ENCODE results near the gene SKP2. TPM values are rescaled to one million over a fixed set of nuclear protein-coding genes. Genes with fewer than 3 reads are reported as not detected.

The SKP2 gene
- polyA plus RNA-seq, 2 of the 4 experiments (the other 2 are of a cell fraction): 11.4 to 13.7 TPM

- 78% methylated on average over 3 of the region's 3 CpGs for WGBS (ENCODE audit: missing lambda C conversion rate)
These were observed 15.9 kb upstream of the SKP2 start for GRCh38 chr5:36135988-36136387.

GRCh38 chr5:36136581-36136980 is 15.3 kb upstream of the SKP2 start:
- Histone ChIP-seq H3K9me3 (no peaks in the 10 kb centered on the region), H3K27ac (no peak overlapping the region), H3K4me1 (no peaks in the 10 kb centered on the region), H3K4me3 (no peak overlapping the region), H3K4me2 (no peak overlapping the region)
- CTCF ChIA-PET: no interaction called here
- FAIRE-seq: no peak
- TF ChIP-seq MAFK (IDR thresholded peaks at IDR 0.05; ENCODE audit: partially characterized antibody) (peak; percentile 42), HES2 (IDR thresholded peaks at IDR 0.05) (no peak)
- DNase-seq (ENCODE audit: low read depth in 1 of 2, low spot score in 1 of 2): no peak
- no peak for ATAC-seq
- POLR2A ChIA-PET: no interaction called here

More at GRCh38 chr5:36135988-36136387, 15.9 kb upstream of the SKP2 start:
- TF ChIP-seq EHMT2 (IDR thresholded peaks at IDR 0.05; ENCODE audit: low read depth): no peak
- TF ChIP-seq CBX8 (IDR thresholded peaks at IDR 0.05): no peak
- no peak for TF ChIP-seq HOXB5 (CRISPR knock-in tag; IDR thresholded peaks at IDR 0.05)
- TF ChIP-seq KDM5A (IDR thresholded peaks at IDR 0.05): no peak
- TF ChIP-seq MAZ (IDR thresholded peaks at IDR 0.05; ENCODE audit: borderline replicate concordance, low read depth, low read length): no peak
- no peak for TF ChIP-seq CHD2 (IDR thresholded peaks at IDR 0.05; ENCODE audit: low read length, partially characterized antibody)
- TF ChIP-seq FOSL2 (IDR thresholded peaks at IDR 0.05): no peak
- no peak for TF ChIP-seq FOSL2 (CRISPR knock-in tag; IDR thresholded peaks at IDR 0.05)
- TF ChIP-seq GATA3 (IDR thresholded peaks at IDR 0.05; ENCODE audit: borderline replicate concordance): no peak
- TF ChIP-seq TFCP2L1 (CRISPR knock-in tag; IDR thresholded peaks at IDR 0.05): no peak
- TF ChIP-seq CTCF (IDR thresholded peaks at IDR 0.05): no peak
- no peak for TF ChIP-seq BCL3 (IDR thresholded peaks at IDR 0.05)
- H3K9me3 ChIP-seq: no peaks in the 10 kb centered on the region
- ChIA-PET POLR2A (no interaction called here), CTCF (no interaction called here)
- H3K4me2 ChIP-seq: no peak overlapping the region
- no peaks in the 10 kb centered on the region for H3K4me1 ChIP-seq
- DNase-seq (ENCODE audit: low read depth in 1 of 2, low spot score in 1 of 2) (no peak), FAIRE-seq (no peak), ATAC-seq (no peak)
- H3K4me3 ChIP-seq: no peak overlapping the region
- no peak overlapping the region for H3K27ac ChIP-seq

GRCh38 chr5:36138900-36139683 is 12.8 kb upstream of the SKP2 start:
- ChIA-PET POLR2A (no interaction called here), CTCF (no interaction called here)
- 70% methylated on average over 6 of the region's 7 CpGs for whole genome bisulfite sequencing (ENCODE audit: missing lambda C conversion rate)
- peak in 1 of 2 experiments; percentile 50; a peak in 2 of 6 replicates for ATAC-seq
- Histone ChIP-seq H3K4me1 (no peaks in the 10 kb centered on the region), H3K9me3 (no peaks in the 10 kb centered on the region), H3K27ac (no peak overlapping the region), H3K4me2 (no peak overlapping the region), H3K4me3 (no peak overlapping the region)
- TF ChIP-seq GATA3 (IDR thresholded peaks at IDR 0.05; ENCODE audit: borderline replicate concordance) (no peak), HOXA7 (CRISPR knock-in tag; IDR thresholded peaks at IDR 0.05) (no peak), RAD21 (conservative IDR thresholded peaks at IDR 0.05 in 1 of 2, IDR thresholded peaks at IDR 0.05 in 1 of 2) (no peak), NFE2L2 (conservative IDR thresholded peaks at IDR 0.05; ENCODE audit: low read length) (no peak), PHF8 (IDR thresholded peaks at IDR 0.05; ENCODE audit: borderline replicate concordance, low read depth) (no peak), ELK1 (IDR thresholded peaks at IDR 0.05; ENCODE audit: low read depth, low read length) (no peak), CBX2 (IDR thresholded peaks at IDR 0.05; ENCODE audit: borderline replicate concordance, low read depth) (no peak), CEBPB (IDR thresholded peaks at IDR 0.05) (no peak), CTCF (IDR thresholded peaks at IDR 0.05) (no peak), BHLHE40 (IDR thresholded peaks at IDR 0.05; ENCODE audit: low read depth, low read length) (no peak), CHD4 (IDR thresholded peaks at IDR 0.05; ENCODE audit: borderline replicate concordance) (no peak), RCOR1 (IDR thresholded peaks at IDR 0.05; ENCODE audit: low read depth, low read length) (no peak), HES2 (IDR thresholded peaks at IDR 0.05) (no peak), MAX (IDR thresholded peaks at IDR 0.05) (no peak)
- no peak for FAIRE-seq
- peak in 1 of 2 experiments; percentile 4 for DNase-seq (ENCODE audit: low read depth in 1 of 2, low spot score in 1 of 2)

Data from A549 (cell line).